BE2C (cell line): ENCODE data around the gene POLR2F.

Experiments
- DNase-seq: peaks from one replicate; pipeline ENCODE4 v3.0.0-alpha.2; 2020
- H3K27me3 ChIP-seq: fragments of 250-450 bp; sonication (Bioruptor Pico); 2 replicates; pipeline ENCODE4 v1.5.1; 2020; ENCODE audit warnings: mild to moderate bottlenecking
- H3K36me3 ChIP-seq: fragments of 250-450 bp; sonication (Bioruptor Pico); 2 replicates; pipeline ENCODE4 v1.5.1; 2020; ENCODE audit warnings: mild to moderate bottlenecking
- H3K4me1 ChIP-seq: fragments of 250-450 bp; sonication (Bioruptor Pico); 2 replicates; pipeline ENCODE4 v1.5.1; 2020
- H3K4me3 ChIP-seq: 2 replicates; pipeline ENCODE4 v1.5.1; 2011; ENCODE audit warnings: low read depth, low read length
- H3K9me3 ChIP-seq: fragments of 250-450 bp; sonication (Bioruptor Pico); 2 replicates; pipeline ENCODE4 v1.5.1; 2020
- CTCF ChIP-seq: IDR thresholded peaks from 2 replicates; pipeline ENCODE4 v1.5.1; 2012; ENCODE audit warnings: mild to moderate bottlenecking, low read depth, low read length

The POLR2F gene

GRCh38 chr22:37989146-37990045, 35.9 kb downstream of the POLR2F start:
- H3K27me3 ChIP-seq = no peaks in the 10 kb centered on the region
- H3K4me3 ChIP-seq = no peak overlapping the region
- no peaks in the 10 kb centered on the region for H3K4me1 ChIP-seq
- DNase-seq = no peak
- H3K36me3 ChIP-seq = no peaks in the 10 kb centered on the region
- no peaks in the 10 kb centered on the region for H3K9me3 ChIP-seq
- TF ChIP-seq CTCF = no peak

GRCh38 chr22:37990301-37990700, 36.8 kb downstream of the POLR2F start:
- DNase-seq = no peak
- no peaks in the 10 kb centered on the region for H3K36me3 ChIP-seq
- H3K4me3 ChIP-seq = no peak overlapping the region
- no peak for TF ChIP-seq CTCF
- no peaks in the 10 kb centered on the region for H3K4me1 ChIP-seq
- H3K9me3 ChIP-seq = no peaks in the 10 kb centered on the region
- no peaks in the 10 kb centered on the region for H3K27me3 ChIP-seq

GRCh38 chr22:37990862-37991261, 37.4 kb downstream of the POLR2F start:
- no peak for TF ChIP-seq CTCF
- Histone ChIP-seq H3K4me1 (0 out of 2 replicates have a peak, but pooled peaks cover under 1% of the 10 kb centered on the region), H3K4me3 (no peak overlapping the region), H3K36me3 (no peaks in the 10 kb centered on the region), H3K27me3 (no peaks in the 10 kb centered on the region), H3K9me3 (no peaks in the 10 kb centered on the region)
- no peak for DNase-seq

GRCh38 chr22:37991731-37992442, 38.4 kb downstream of the POLR2F start:
- Histone ChIP-seq H3K4me3 (no peak overlapping the region), H3K27me3 (no peaks in the 10 kb centered on the region), H3K36me3 (no peaks in the 10 kb centered on the region), H3K9me3 (no peaks in the 10 kb centered on the region), H3K4me1 (peaks cover 7% of the 10 kb centered on the region)
- no peak for TF ChIP-seq CTCF
- no peak for DNase-seq

- H3K9me3 ChIP-seq = no peaks in the 10 kb centered on the region
- H3K4me1 ChIP-seq = peaks cover 12% of the 10 kb centered on the region
- TF ChIP-seq CTCF = no peak
- no peaks in the 10 kb centered on the region for H3K27me3 ChIP-seq
- H3K4me3 ChIP-seq = no peak overlapping the region
- DNase-seq = no peak
- H3K36me3 ChIP-seq = no peaks in the 10 kb centered on the region
These were observed 40.5 kb downstream of the POLR2F start for GRCh38 chr22:37994049-37994448.

GRCh38 chr22:37994982-37995381, 41.5 kb downstream of the POLR2F start:
- Histone ChIP-seq H3K27me3 (no peaks in the 10 kb centered on the region), H3K4me3 (no peak overlapping the region), H3K9me3 (no peaks in the 10 kb centered on the region), H3K4me1 (peaks cover 21% of the 10 kb centered on the region), H3K36me3 (no peaks in the 10 kb centered on the region)
- DNase-seq = no peak
- no peak for TF ChIP-seq CTCF
